OCI-LY1 (cell line): ENCODE data around the gene NLRP1.
A peak's percentile ranks its signal among the peaks of the same experiment; 100 is the strongest.

ENCODE experiments used
- H2AFZ ChIP-seq: fragments of 200-600 bp; sonication (generic), shearing (Covaris generic); 2 replicates; pipeline ENCODE4 v1.6.0; 2014; ENCODE audit warnings: antibody characterized with exemption, mild to moderate bottlenecking, low read length
- H3F3A ChIP-seq: fragments of 200-600 bp; sonication (generic), shearing (Covaris generic); 2 replicates; pipeline ENCODE4 v1.6.0; 2014; ENCODE audit warnings: mild to moderate bottlenecking, antibody characterized with exemption, low read length, moderate library complexity; ENCODE audit not compliant: insufficient read depth
- H3K27ac ChIP-seq: fragments of 200-600 bp; sonication (generic); 2 replicates; pipeline ENCODE4 v1.5.1; 2014; ENCODE audit warnings: low read length, mixed run types, mild to moderate bottlenecking, low read depth; ENCODE audit not compliant: poor library complexity, severe bottlenecking
- H3K27me3 ChIP-seq: fragments of 200-600 bp; sonication (generic); 2 replicates; pipeline ENCODE4 v1.6.0; 2014; ENCODE audit warnings: antibody characterized with exemption, mild to moderate bottlenecking, low read length, moderate library complexity; ENCODE audit not compliant: insufficient read depth
- H3K36me3 ChIP-seq: fragments of 200-600 bp; sonication (generic); 2 replicates; pipeline ENCODE4 v1.6.1; 2014; ENCODE audit warnings: mild to moderate bottlenecking, antibody characterized with exemption, low read length, moderate library complexity, mixed read lengths; ENCODE audit not compliant: insufficient read depth
- H3K4me1 ChIP-seq: fragments of 200-600 bp; sonication (generic); 2 replicates; pipeline ENCODE4 v1.5.1; 2014; ENCODE audit warnings: mild to moderate bottlenecking, low read length, moderate library complexity; ENCODE audit not compliant: insufficient read depth, severe bottlenecking
- H3K4me2 ChIP-seq: fragments of 200-600 bp; sonication (generic), shearing (Covaris generic); 2 replicates; pipeline ENCODE4 v1.6.1; 2014; ENCODE audit warnings: low read length
- H3K4me3 ChIP-seq: fragments of 200-600 bp; sonication (generic); 2 replicates; pipeline ENCODE4 v1.5.1; 2014; ENCODE audit warnings: low read length, low read depth, mild to moderate bottlenecking, mixed read lengths; ENCODE audit not compliant: poor library complexity, severe bottlenecking
- H3K79me2 ChIP-seq: fragments of 200-600 bp; shearing (Covaris generic); 2 replicates; pipeline ENCODE4 v1.6.1; 2016; ENCODE audit warnings: mixed run types, low read length, mixed read lengths; ENCODE audit not compliant: insufficient read depth
- H3K9ac ChIP-seq: fragments of 200-600 bp; sonication (generic), shearing (Covaris generic); 2 replicates; pipeline ENCODE4 v1.6.1; 2014; ENCODE audit warnings: mild to moderate bottlenecking, low read length, mixed read lengths
- H3K9me2 ChIP-seq: fragments of 200-600 bp; sonication (generic), shearing (Covaris generic); 2 replicates; pipeline ENCODE4 v1.6.1; 2014; ENCODE audit warnings: low read depth, mild to moderate bottlenecking, low read length, mixed read lengths
- H3K9me3 ChIP-seq: fragments of 200-600 bp; shearing (Covaris generic); 2 replicates; pipeline ENCODE4 v1.6.1; 2014; ENCODE audit warnings: low read length, mixed read lengths
- H4K20me1 ChIP-seq: fragments of 200-600 bp; sonication (generic), shearing (Covaris generic); 2 replicates; pipeline ENCODE4 v1.6.0; 2016; ENCODE audit warnings: mild to moderate bottlenecking, low read length; ENCODE audit not compliant: insufficient read depth
- EZH2 ChIP-seq: fragments of 200-600 bp; sonication (generic), shearing (Covaris generic); IDR thresholded peaks from 2 replicates; pipeline ENCODE4 v1.8.0; 2017; ENCODE audit warnings: borderline replicate concordance, mixed run types, mild to moderate bottlenecking, antibody characterized with exemption, low read length, moderate library complexity, mixed read lengths
- TF ChIP-seq, protein P1 (sequence below): fragments of 200-600 bp; sonication (generic), shearing (Covaris generic); IDR thresholded peaks from 2 replicates; pipeline ENCODE4 v1.5.1; 2017; ENCODE audit warnings: mild to moderate bottlenecking, antibody characterized with exemption, low read length, moderate library complexity, mixed read lengths

Gene NLRP1

DNA sequence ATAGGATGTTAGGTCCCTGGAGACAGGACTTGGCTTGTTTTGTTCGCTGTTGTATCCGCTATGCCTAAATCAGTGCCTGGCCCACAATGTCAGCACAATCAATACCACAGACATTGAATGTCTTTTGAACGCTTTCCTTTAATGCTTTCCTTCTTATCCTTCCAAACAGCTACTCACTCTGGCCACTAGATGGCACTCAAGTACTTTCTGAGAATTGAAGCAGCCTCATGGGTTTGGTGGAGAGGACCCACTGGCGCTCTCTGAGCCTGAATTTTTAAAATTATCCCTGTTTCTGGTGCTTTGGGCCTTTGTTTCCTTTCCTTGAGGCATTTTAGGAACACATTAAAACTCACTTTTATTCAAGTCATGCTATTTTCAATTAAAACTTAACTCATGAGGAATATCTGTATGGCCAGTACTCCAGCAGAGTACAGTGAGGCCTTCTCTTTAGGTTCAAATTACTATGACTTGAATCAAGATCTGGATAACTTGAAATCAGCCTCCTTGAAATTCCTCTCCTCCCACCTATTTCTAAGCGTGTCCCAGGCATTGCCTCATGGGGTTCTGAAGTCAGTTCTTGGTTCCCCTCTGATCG lies 3.2 kb upstream of the NLRP1 start:
- no peaks in the 10 kb centered on the region for H3F3A ChIP-seq
- H4K20me1 ChIP-seq: no peaks in the 10 kb centered on the region
- H3K79me2 ChIP-seq: no peaks in the 10 kb centered on the region
- no peaks in the 10 kb centered on the region for H3K27me3 ChIP-seq
- no peak overlapping the region for H2AFZ ChIP-seq
- no peak for TF ChIP-seq EZH2
- TF ChIP-seq, protein P1, sequence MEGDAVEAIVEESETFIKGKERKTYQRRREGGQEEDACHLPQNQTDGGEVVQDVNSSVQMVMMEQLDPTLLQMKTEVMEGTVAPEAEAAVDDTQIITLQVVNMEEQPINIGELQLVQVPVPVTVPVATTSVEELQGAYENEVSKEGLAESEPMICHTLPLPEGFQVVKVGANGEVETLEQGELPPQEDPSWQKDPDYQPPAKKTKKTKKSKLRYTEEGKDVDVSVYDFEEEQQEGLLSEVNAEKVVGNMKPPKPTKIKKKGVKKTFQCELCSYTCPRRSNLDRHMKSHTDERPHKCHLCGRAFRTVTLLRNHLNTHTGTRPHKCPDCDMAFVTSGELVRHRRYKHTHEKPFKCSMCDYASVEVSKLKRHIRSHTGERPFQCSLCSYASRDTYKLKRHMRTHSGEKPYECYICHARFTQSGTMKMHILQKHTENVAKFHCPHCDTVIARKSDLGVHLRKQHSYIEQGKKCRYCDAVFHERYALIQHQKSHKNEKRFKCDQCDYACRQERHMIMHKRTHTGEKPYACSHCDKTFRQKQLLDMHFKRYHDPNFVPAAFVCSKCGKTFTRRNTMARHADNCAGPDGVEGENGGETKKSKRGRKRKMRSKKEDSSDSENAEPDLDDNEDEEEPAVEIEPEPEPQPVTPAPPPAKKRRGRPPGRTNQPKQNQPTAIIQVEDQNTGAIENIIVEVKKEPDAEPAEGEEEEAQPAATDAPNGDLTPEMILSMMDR: peak; percentile 89
- no peak overlapping the region for H3K4me2 ChIP-seq
- peaks cover 28% of the 10 kb centered on the region for H3K4me1 ChIP-seq
- no peak overlapping the region for H3K9ac ChIP-seq
- no peak overlapping the region for H3K27ac ChIP-seq
- H3K9me2 ChIP-seq: no peaks in the 10 kb centered on the region
- no peak overlapping the region for H3K4me3 ChIP-seq
- no peaks in the 10 kb centered on the region for H3K9me3 ChIP-seq
- 0 out of 2 replicates have a peak, but pooled peaks cover 2% of the 10 kb centered on the region for H3K36me3 ChIP-seq

DNA sequence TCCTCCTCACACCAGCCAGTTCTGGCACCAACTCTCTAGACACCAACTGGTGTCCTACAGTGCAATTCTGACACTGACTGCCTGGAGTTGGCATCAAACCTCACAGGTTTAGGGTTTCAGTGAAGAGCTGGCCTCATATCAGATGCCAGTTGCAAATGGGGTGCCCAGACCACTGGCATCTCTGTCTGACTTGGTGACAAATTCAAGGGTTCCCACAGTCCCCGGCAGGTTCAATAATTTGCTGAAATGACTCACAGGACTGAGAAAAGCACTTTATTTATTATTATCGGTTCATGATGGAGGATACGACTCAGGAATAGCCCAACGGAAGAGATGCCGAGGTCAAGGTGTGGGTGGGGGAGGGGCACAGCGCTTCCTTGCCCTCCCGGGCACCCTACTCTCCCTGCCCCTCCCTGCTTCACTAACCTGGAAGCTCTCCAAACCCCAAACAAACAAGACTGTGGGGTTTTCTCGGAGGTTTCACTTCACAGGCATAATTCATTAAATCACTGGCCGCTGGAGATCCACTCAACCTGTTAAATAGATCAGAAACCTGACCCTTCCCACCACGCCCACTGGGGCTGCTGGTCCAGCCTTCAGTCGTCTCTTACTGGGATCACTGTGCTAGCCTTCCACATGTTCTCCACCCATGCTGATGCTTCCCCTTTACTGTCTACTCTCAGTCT lies 1.7 kb upstream of the NLRP1 start:
- Histone ChIP-seq H3K9me2 (no peaks in the 10 kb centered on the region), H3K9me3 (no peaks in the 10 kb centered on the region), H3K9ac (no peak overlapping the region), H3K36me3 (peaks cover 15% of the 10 kb centered on the region; the same call in 1 of the 2 replicates), H2AFZ (no peak overlapping the region), H3K4me2 (no peak overlapping the region), H3K27ac (no peak overlapping the region), H3K4me1 (peaks cover 28% of the 10 kb centered on the region), H3F3A (no peaks in the 10 kb centered on the region), H3K79me2 (no peaks in the 10 kb centered on the region), H4K20me1 (no peaks in the 10 kb centered on the region), H3K4me3 (no peak overlapping the region), H3K27me3 (no peaks in the 10 kb centered on the region)
- TF ChIP-seq EZH2: no peak
- TF ChIP-seq, protein P1: no peak

DNA sequence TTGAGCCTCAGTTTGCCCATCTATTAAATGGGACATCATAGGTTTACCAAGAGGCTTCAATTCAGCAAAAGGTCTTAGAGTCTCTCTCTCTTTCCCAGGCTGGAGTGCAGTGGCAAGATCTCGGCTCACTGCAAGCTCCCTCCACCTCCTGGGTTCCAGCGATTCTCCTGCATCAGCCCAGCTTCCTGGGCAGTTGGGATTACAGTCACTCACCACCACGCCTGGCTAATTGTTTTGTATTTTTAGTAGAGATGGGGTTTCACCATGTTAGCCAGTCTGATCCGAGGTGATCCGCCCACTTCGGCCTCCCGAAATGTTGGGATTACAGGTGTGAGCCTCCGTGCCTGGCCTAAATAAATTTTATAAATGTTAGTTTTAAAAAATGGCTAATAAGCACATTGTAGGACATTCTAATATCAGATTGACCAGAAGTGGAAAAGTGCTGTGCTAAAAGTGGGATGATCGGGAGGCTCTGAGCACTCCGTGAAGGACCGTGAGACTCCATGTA lies 1.0 kb upstream of the NLRP1 start:
- Histone ChIP-seq H3K27ac (peak overlapping the region; percentile 57), H3K4me1 (peaks cover 28% of the 10 kb centered on the region), H3K9me3 (no peaks in the 10 kb centered on the region), H3K4me3 (no peak overlapping the region), H4K20me1 (no peaks in the 10 kb centered on the region), H3K36me3 (peaks cover 20% of the 10 kb centered on the region; the same call in 1 of the 2 replicates), H3K9me2 (no peaks in the 10 kb centered on the region), H3K4me2 (peak overlapping the region; percentile 59; the same call in 1 of the 2 replicates), H3F3A (no peaks in the 10 kb centered on the region), H3K27me3 (no peaks in the 10 kb centered on the region), H2AFZ (no peak overlapping the region), H3K79me2 (no peaks in the 10 kb centered on the region), H3K9ac (no peak overlapping the region)
- TF ChIP-seq, protein P1: no peak
- TF ChIP-seq EZH2: no peak
